NB4 (cell line): ENCODE results near the gene WSCD1.

Experiments
- DNase-seq: peaks from one replicate; pipeline ENCODE4 v3.0.0; 2010; ENCODE audit warnings: low read depth
- H3K4me3 ChIP-seq: one replicate; pipeline ENCODE4 v1.5.1; 2011; ENCODE audit warnings: mild to moderate bottlenecking, low read depth, low read length, moderate library complexity
- CTCF ChIP-seq: IDR thresholded peaks from one replicate; pipeline ENCODE4 v1.5.1; 2012; ENCODE audit warnings: low read depth, low read length
- MYC ChIP-seq: IDR thresholded peaks from 2 replicates; pipeline ENCODE4 v1.6.1; 2011; ENCODE audit warnings: low read depth, low read length
- POLR2A ChIP-seq: IDR thresholded peaks from 2 replicates; pipeline ENCODE4 v1.6.1; 2011; ENCODE audit warnings: mild to moderate bottlenecking; ENCODE audit not compliant: insufficient read length; ENCODE audit errors: extremely low read depth
- TF ChIP-seq, protein P1 (sequence below): IDR thresholded peaks from 2 replicates; pipeline ENCODE4 v1.6.1; 2011; ENCODE audit warnings: low read depth, low read length

WSCD1 gene

DNA sequence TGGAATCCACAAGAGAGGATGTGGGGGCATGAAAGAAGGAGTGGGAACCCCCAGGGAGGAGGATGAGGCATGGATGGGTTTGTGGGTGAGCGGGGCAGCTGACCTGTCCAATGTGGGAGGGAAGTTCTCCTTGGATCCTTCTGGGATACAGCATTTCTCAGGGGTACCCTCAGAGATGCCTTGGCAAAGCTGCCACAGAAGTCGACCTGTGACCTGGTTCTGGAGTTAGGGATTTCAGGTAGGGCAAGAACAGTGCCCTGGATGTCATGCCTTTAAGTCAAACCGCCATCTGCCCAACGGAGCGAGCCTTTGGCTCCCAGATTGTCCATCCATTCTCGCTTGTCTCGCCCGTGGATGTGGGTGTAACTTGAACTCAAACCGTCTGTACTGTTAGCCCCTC, 30.0 kb downstream of the WSCD1 start:
- TF ChIP-seq, protein P1, sequence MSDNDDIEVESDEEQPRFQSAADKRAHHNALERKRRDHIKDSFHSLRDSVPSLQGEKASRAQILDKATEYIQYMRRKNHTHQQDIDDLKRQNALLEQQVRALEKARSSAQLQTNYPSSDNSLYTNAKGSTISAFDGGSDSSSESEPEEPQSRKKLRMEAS, result no peak
- TF ChIP-seq MYC (no peak), POLR2A (no peak), CTCF (no peak)
- no peak overlapping the region for H3K4me3 ChIP-seq
- DNase-seq, result no peak

DNA sequence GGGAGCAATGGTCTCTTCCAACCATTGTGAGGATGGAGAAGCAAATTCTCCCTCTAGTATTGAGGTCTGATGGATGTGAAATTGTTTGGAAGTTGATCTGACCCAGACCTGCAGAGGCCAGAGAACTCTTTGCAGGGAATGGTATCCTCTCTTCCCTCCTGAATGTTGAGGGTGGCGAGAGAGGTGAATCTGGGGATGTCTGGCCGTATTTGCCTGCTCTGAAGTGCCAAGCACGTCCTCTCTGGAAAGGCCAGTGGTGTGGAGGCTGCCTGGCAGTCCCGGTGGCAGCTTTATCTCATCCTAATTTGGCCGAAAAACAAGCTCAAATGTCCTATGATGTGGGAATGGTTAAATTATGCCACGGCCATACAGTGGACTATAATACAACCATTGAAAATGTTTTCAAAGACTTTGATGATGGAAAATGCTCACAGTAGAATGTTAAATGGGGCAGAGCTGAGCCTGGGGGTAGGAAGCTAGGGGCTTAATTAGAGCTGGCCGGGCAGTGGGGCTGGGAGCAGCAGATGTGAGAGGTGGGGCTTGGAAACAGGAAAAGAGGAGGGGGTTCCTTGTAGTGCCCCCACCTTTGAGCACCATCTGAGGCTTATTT, 30.8 kb downstream of the WSCD1 start:
- no peak for DNase-seq
- no peak for TF ChIP-seq MYC
- no peak for TF ChIP-seq CTCF
- TF ChIP-seq POLR2A, result no peak
- TF ChIP-seq, protein P1, result no peak
- H3K4me3 ChIP-seq, result no peak overlapping the region

GRCh38 chr17:6101706-6102105, 31.5 kb downstream of the WSCD1 start:
- no peak for DNase-seq
- TF ChIP-seq, protein P1, result no peak
- no peak for TF ChIP-seq POLR2A
- TF ChIP-seq MYC, result no peak
- no peak for TF ChIP-seq CTCF
- H3K4me3 ChIP-seq, result no peak overlapping the region

GRCh38 chr17:6102615-6103014, 32.4 kb downstream of the WSCD1 start:
- H3K4me3 ChIP-seq, result no peak overlapping the region
- DNase-seq, result no peak

GRCh38 chr17:6104956-6105648, 34.9 kb downstream of the WSCD1 start:
- H3K4me3 ChIP-seq, result no peak overlapping the region
- DNase-seq, result no peak
- no peak for TF ChIP-seq MYC
- TF ChIP-seq, protein P1, result no peak
- TF ChIP-seq POLR2A, result no peak
- TF ChIP-seq CTCF, result no peak

More at GRCh38 chr17:6102615-6103014, 32.4 kb downstream of the WSCD1 start:
- TF ChIP-seq POLR2A (no peak), MYC (no peak), CTCF (no peak)
- TF ChIP-seq, protein P1, result no peak
